HuH-7 (cell line): ENCODE data around the gene IL5.
"Not testable (repeated sequence)": the region's sequence is repeated elsewhere in the genome, so short reads cannot be mapped to it uniquely, and the experiment has no call there.

Source experiments
- DNase-seq: peaks from one replicate; pipeline ENCODE4 v3.0.0; 2011; ENCODE audit warnings: low spot score

IL5 gene

DNA sequence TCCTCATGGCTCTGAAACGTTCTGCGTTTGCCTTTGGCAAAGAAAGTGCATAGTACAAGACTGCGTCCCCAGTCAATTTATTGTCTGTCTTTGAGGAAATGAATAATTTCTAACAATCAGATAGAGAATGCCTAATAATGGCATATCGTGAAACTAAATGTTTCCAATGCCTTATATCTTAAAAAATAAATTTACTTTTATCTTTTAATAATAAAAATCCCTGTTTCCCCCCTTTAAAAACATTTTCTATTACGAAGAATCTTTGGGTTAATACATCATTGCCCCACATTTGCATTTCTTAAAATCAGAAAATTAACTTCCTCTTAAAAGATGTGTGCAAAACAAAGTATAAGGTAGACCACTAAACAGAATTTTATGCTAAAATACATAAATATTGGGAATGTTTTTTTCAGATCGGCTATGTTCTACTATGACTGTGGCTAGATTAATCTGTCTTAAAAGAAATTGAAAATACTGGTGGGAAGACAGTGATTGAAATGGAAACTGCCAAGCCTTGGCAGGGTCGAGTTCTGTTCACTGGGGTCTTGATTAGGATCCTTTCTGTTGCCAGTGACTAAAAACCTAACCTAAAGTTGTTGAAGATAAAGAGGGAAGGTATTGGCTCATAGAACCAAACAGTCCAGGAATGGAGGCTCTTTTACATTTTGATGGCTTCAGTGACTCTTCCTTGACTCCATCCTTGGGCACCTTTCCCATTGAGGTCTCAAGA, at the start of gene IL5:
IL5 (minus strand) TSS at position 51 of the 730 bp plus-strand sequence; CDS start at position 7, 44 bp downstream.
- DNase-seq, result no peak

DNA sequence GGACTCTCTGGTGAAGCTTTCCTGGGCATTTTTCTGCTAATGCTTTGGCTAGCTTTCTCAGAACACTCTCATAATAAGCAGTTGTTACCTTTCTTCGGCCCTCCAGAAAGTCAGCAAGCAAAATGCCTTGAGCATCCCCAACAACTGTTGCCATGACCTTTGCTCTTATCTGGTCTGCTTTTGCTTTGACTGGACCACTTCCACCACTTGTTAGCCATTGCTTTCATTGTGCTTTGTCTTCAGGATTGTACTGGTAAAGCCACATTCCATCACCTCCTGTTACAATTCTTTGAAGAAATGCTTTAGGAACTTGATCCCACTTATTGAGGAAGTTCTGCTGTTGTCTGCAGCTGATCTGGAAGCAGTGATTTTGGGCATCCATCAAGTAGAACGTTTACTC, 49.2 kb upstream of the IL5 start:
- DNase-seq, result no peak

DNA sequence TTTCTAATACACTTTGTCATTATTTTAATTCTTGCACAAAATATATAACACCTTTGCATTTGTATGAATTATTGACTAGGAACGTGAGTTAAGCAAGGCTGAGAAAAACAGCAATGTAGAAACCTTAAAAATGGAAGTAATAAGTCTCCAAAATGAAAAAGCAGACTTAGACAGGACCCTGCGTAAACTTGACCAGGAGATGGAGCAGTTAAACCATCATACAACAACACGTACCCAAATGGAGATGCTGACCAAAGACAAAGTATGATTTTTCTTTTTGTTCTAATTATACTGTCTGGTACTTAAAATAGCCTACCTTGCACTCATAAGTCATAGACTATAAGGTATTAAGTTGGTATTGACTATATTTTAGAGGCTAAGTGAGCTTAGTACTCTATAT, 47.8 kb upstream of the IL5 start:
- no peak for DNase-seq

DNA sequence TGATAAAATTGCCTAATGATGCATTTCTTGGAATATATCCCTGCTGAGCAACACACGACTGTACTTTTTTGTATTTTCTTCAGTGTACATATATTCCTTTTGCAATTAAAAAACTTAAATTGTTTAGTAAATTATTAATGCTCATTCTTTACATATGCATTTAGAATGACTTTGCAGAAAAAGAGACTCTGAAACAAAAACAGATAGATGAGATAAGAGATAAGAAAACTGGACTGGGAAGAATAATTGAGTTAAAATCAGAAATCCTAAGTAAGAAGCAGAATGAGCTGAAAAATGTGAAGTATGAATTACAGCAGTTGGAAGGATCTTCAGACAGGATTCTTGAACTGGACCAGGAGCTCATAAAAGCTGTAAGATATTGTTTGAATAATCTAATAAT, 46.1 kb upstream of the IL5 start:
- DNase-seq, result no peak

DNA sequence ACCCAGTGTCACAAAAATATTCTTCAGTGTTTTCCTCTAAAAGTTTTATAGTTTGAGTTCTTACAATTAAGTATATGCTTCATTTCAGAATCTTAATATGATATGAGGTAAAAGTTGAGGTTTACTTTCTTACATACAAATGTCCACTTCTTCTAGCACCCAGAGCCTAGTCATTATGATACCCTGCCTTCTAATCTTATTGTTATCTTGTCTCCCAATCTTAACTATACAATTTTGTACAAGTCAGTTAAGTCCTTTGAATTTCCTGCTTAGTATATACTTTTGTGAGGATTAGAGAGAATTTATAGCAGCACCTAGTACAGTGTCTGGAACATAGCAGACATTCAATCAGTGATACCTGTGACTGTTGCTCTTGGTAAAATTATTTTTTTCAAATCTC, 42.7 kb upstream of the IL5 start:
- no peak for DNase-seq

DNA sequence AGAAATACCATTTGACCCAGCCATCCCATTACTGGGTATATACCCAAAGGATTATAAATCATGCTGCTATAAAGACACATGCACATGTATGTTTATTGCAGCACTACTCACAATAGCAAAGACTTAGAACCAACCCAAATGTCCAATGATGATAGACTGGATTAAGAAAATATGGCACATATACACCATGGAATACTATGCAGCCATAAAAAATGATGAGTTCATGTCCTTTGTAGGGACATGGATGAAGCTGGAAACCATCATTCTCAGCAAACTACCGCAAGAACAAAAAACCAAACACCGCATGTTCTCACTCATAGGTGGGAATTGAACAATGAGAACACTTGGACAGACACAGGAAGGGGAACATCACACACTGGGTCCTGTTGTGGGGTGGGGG, 41.2 kb upstream of the IL5 start:
- DNase-seq, result not testable (repeated sequence)

DNA sequence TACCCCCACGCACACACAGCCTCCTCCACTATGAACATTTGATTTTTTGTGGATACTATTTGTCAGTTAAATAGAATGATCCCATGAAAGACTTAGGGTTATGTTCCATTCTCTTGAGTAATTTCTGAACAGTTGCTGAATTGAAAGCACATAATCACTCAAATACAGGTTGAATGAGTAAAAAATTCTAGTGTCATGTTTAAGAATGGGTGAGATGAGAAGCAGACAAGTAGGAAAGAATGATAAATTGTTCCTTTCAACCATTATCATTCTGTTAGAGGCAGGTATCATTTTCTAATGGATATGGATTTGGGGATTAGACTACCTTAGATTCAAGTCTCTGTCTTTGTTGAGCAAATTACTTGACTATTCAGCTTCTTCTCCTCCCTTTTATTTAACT, 32.8 kb upstream of the IL5 start:
- DNase-seq, result no peak

DNA sequence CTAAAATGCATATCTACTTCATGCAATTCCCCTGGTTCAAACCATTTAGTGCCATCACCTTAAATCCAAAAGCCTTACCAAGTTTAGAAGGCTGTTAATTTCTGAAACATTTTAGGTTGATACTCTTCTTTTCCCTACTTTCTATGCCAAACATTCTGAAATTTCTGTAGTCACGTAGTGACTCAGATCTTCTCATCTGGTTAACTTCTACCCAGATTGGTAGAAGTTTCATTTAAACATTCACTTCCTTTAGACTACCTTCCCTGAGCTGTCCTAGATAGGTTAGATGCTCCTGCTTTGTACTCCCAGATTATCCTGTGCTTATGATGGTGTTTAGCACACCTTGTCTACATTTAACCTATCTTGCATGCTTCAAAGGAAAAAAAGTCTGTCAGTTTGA, 23.3 kb upstream of the IL5 start:
- DNase-seq, result no peak

DNA sequence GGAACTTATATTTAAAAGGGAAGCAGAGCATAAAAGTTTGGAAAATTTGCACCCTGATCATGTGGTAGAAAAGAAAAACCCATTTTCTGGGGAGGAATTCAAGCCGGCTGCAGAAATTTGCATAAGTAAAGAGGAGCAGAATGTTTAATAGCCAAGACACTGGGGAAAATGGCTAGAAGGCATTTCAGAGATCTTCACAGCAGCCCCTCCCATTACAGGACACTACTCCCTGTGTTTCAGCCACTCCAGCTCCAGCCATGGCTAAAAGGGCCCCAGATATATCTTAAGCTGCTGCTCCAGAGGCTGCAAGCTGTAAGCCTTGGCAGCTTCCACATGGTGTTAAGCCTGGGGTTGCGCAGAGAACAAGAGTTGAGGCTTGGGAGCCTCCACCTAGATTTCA, 21.2 kb upstream of the IL5 start:
- DNase-seq, result not testable (repeated sequence)

DNA sequence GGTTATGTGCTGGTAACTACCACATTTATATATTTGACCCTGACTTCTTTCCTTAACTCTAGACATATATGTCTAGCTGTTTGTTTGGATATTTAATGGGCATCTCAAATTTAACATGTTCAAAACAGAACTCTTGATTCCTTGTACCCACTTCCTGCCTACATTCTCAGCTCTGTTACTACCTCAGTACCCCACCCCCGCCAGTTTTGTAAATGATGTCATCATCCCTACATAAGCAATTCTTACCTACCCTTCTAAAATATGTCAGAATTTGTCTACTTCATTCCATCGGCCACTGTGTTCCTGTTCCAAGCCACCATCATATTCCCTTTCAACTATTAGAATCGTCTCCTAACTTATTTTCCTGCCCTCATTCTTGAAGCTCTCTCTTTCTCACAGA, 18.3 kb upstream of the IL5 start:
- no peak for DNase-seq

DNA sequence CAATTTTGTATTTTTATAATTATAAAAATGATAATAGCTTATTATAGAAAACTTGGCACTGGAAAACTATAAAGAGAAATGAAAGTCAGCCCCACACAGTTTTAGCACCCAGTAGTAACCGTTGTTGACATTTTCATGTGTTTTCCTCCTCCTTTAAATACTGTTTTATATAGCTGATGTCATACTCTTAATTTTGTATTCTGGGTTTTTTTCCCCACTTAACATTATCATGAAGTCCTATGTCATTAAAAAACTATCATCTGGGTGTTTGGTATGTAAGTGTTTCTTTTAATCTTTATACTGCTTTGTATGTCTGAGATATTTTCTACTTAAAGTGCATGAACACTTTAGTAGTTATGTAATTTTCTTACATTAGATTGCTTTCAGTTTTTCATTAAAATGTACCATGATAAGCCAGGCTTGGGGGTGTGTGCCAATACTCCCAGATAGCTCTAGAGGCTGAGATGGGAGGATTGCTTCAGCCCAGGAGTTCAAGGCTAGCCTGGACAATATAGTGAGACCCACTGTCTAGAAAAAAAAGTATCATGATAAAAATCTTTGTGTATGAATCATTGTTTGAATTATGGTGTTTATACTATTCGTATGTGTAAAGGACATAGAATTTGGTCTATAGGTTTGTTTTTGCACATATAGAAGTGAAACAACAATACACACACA, 16.2 kb upstream of the IL5 start:
- no peak for DNase-seq

DNA sequence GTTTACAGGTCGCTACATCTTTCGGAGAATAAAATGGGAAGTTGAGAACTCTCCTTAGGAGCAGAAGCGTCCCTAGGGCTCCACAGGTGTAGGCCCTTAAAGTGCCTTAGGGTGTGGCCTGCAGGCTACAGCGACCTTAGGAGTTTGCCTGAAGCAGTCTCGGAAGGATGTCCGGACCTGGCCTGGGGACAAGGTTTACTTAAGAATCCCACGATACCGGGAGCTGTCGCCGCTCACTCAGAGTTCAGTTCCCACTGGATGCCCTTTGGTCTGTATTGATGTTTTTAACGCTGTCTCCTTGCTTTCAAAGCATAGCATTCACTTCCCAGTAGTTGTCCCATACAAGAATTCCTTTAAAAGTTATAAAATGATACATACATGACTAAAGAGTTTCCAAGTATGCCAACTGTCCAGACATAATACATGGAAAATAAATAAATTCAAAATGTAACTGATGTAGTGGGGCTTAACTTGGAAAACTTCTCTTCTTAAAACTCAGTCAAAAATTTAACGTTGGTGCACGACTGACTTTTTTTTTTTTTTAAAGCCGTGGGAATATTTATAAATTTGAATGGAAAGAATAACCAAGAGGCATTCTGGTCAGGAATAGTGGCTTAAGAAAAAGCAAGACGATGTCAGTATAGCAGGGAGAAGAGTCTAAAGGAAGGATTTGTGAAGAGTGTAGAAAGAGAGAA, 14.3 kb upstream of the IL5 start:
- peak; percentile 46 for DNase-seq

DNA sequence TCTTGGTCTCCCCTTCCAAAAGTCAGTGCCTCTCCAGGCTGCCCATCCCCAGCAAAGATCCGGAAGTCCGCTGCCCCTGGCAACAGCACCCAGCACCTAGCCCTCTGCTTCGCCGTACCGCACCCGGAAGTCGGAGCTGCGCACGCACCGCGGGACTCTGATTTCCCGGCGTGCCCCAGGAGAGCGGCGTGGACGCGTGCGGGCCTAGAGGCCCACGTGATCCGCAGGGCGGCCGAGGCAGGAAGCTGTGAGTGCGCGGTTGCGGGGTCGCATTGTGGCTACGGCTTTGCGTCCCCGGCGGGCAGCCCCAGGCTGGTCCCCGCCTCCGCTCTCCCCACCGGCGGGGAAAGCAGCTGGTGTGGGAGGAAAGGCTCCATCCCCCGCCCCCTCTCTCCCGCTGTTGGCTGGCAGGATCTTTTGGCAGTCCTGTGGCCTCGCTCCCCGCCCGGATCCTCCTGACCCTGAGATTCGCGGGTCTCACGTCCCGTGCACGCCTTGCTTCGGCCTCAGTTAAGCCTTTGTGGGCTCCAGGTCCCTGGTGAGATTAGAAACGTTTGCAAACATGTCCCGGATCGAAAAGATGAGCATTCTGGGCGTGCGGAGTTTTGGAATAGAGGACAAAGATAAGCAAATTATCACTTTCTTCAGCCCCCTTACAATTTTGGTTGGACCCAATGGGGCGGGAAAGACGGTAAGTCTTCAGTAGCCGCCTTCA, 13.6 kb upstream of the IL5 start, which contains the start of gene RAD50:
RAD50 (plus strand) TSS at position 215 of the 715 bp plus-strand sequence; CDS start at position 563, 348 bp downstream.
- DNase-seq, result peak; percentile 85

DNA sequence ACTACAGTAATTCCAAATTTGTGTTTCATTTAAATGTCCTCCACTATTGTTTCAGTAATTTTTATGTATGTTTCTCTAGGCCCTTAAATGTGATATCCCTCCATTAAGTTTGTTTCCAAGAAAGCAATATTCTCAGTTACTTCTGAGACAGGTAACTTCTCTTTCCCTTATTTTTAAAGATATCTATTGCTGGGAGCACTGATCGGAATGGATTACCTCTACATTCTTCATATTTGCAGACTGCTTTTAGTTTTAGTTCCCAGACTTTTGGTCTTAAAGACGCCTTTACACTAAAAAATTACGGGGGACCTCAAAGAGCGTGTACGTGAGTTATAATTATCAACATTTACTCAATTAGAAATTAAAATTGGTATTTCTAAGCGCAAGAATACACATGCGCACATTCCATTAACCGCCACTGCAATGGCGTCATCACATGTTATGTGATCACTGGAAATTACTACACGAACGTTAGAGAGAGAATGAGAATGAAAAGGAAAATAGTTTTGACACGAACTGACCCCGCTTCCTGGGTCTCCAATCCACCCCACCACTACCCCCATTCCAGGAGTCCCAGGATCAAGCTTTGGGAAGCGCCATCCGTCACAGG, 12.9 kb upstream of the IL5 start:
- no peak for DNase-seq

DNA sequence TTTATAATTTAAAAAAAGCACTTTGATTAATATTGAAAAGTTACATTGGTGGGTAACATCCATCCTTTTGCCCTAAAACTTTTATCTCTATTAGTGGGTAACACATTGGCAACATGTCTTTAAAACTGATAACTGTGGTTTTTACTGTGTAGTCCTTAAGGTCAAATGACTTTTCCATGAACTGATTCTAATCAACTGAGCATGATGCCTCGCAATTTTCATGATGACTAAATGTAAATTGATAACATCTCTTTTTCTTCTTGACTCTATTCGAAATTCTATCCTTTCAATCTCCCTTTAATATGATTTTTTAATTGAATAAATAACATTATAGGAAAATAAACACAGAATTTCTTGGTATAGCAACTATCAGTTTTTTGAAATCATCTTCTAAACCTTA, 6.3 kb upstream of the IL5 start:
- no peak for DNase-seq

DNA sequence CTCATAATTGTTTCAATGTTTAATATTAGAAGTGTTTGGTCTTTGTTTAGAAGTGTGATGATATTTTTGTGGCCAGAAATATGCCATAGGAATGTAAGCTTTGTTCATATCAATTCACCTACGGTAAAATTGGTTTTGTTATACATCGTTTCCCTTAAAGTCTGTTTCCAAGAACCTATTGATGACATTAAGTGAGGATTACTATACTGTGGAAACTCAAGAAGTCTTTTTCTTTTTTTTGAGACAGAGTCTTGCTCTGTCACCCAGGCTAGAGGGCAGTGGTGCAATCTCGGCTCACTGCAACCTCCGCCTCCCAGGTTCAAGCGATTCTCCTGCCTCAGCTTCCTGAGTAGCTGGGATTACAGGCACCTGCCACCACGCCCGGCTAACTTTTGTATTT, 5.5 kb upstream of the IL5 start:
- not testable (repeated sequence) for DNase-seq

DNA sequence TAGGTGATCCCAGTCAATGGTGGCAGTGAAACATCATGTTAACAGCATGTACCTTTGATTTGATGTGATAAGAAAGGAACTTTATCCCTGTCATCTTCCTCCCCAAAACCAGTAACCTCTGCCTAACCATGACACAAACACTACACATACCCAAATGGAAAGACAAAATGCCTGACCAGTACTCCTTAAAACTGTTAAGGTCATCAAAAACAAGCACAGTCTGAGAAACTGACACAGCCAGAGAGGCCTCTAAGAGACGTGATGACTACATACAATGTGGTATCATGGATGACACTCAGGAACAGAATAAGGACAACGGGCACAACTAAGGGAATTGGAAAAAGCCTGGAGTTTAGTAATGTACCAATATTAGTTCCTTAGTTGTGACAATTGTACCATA, 3.9 kb upstream of the IL5 start:
- DNase-seq, result no peak

DNA sequence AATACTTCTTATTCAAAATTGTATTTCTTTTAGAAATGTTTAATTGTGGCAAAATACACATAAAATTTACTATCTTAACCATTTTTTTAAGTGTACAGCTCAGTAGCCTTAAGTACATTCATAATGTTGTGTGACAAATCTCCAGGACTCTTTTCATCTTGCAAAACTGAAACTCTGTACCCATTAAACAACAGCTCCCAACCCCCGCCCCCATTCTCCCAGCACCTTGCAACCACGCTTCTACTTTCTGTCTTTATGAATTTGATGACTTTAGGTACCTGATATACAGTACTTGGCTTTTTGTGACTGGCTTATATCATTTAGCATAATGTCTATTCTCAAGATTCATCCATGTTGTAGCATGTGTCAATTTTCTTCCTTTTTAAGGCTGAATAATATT, 2.8 kb upstream of the IL5 start:
- DNase-seq, result no peak

DNA sequence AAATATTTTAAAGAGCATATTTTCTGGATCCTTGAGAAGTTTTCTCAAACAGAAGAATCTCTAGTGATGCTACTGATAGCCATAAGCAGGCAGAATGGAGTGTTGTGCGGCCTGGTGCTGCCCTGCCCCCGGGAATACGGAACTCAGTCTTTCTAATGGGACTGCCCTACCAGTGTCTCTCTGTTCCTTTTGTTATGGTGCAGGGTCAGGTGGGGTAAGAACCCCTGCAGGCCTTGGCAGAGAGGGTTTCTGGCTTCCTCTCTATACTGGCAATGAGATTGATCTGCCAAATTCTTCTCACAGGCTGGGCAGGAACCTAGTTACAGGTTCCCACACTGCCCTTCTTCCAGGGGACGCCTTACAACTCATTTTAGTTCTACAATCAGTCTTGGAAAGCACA, 2.6 kb downstream of the IL5 start:
- DNase-seq, result no peak

DNA sequence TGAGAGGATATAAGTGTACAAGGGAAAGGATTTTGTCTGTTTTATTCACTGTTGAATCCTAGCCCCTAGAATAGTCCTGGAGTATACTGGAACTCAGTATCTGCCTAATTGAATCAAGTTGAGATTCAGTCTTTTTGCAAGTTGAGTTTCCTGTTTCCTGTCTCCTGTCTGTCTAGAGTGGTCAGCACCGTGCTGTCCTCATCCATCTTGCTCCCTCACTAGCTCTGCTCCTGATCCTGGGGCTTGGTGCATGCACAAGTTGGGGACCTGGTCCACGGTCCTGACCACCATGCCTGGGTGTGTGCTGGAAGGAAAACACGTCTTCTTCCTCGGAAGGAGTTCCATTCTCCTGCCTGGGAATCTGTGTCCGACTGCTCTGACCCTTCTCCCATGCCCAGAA, 3.2 kb downstream of the IL5 start:
- no peak for DNase-seq

DNA sequence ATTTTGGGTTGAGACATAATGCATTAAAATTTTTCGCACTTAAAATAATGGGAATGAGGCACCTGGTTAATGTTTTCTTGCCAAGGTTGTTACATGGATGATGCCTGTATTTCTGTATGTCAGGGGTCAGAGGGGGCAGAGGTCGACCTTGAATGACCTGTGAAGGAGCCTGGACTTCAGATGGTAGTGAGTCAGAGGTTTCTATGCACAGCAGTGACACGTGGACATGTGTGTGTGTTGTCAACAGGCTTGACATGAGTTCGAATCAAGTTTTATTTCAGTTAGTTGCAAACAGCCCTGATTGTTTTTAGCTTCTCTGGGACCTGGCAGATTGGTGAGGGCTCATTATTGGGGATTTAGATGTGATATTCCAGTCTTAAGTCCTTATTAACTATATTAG, 3.6 kb downstream of the IL5 start:
- no peak for DNase-seq

DNA sequence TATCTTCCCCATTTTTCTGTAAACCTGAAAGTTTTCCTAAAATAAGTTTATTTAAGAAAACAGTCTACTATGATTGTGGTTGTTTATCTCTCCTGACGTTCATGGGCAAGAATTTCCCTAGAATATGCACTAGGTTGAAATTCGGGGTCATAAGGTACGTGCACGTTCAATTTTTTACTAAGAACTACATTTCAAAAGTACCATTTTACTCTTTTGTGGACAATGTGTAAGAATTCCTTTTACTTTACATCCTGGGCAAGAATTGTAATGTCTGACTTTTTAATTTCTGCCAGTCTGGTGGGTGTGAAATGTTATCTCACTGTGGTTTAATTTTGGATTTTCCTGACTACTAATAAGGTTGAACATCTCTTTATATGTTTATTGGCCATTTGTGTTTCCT, 12.4 kb downstream of the IL5 start:
- DNase-seq, result no peak
